ENCODE data around the gene TMC1. TPM values are rescaled to one million over a fixed set of nuclear protein-coding genes. Genes with fewer than 3 reads are reported as not detected.
"Not testable (repeated sequence)": the region's sequence is repeated elsewhere in the genome, so short reads cannot be mapped to it uniquely, and the experiment has no call there.

TMC1 gene
- polyA plus RNA-seq, 5 donors = 0.30 to 0.63 (median 0.51) TPM

- DNase-seq = no peak
Observed at GRCh38 chr9:72524820-72525540, 3.6 kb downstream of the TMC1 start.

- DNase-seq = peak; percentile 76 to 80
Observed at GRCh38 chr9:72526901-72527800, 5.7 kb downstream of the TMC1 start.

GRCh38 chr9:72527801-72528195 is 6.4 kb downstream of the TMC1 start:
- no peak for DNase-seq

GRCh38 chr9:72529531-72529930 is 8.1 kb downstream of the TMC1 start:
- no peak for DNase-seq

- DNase-seq = no peak
Observed at GRCh38 chr9:72533322-72533721, 11.9 kb downstream of the TMC1 start.

GRCh38 chr9:72534931-72535330 is 13.5 kb downstream of the TMC1 start:
- no peak for DNase-seq

- no peak for DNase-seq
Observed at GRCh38 chr9:72537011-72537545, 15.7 kb downstream of the TMC1 start.

- no peak for DNase-seq
Observed at GRCh38 chr9:72537671-72538070, 16.3 kb downstream of the TMC1 start.

- DNase-seq = no peak
Observed at GRCh38 chr9:72538921-72539702, 17.7 kb downstream of the TMC1 start.

- DNase-seq = no peak
Observed at GRCh38 chr9:72539824-72540347, 18.5 kb downstream of the TMC1 start.

- DNase-seq = no peak
Observed at GRCh38 chr9:72540348-72540873, 19.0 kb downstream of the TMC1 start.

GRCh38 chr9:72542537-72542833 is 21.1 kb downstream of the TMC1 start:
- DNase-seq = not testable (repeated sequence)

- no peak for DNase-seq
Observed at GRCh38 chr9:72542917-72543316, 21.5 kb downstream of the TMC1 start.

- DNase-seq = no peak
Observed at GRCh38 chr9:72551306-72551705, 29.9 kb downstream of the TMC1 start.

- no peak for DNase-seq
Observed at GRCh38 chr9:72552356-72552755, 30.9 kb downstream of the TMC1 start.

GRCh38 chr9:72554221-72554641 is 32.8 kb downstream of the TMC1 start:
- no peak for DNase-seq

- no peak for DNase-seq
Observed at GRCh38 chr9:72557549-72557948, 36.1 kb downstream of the TMC1 start.

- no peak for DNase-seq
Observed at GRCh38 chr9:72560086-72560485, 38.7 kb downstream of the TMC1 start.

- no peak for DNase-seq
Observed at GRCh38 chr9:72563806-72564205, 42.4 kb downstream of the TMC1 start.

GRCh38 chr9:72564479-72565281 is 43.3 kb downstream of the TMC1 start:
- DNase-seq = no peak

- DNase-seq = no peak
Observed at GRCh38 chr9:72565535-72565934, 44.1 kb downstream of the TMC1 start.

All from right lung (tissue), 5 donors.